NCI-H2107 treated with DMSO at 0.1 percent for 48 hours (cell line): ENCODE results near the gene GSN.

Experiments used
- DNase-seq: peaks from one replicate; lab custom pipeline; 2025; ENCODE audit not compliant: unreplicated experiment; lab: John Stamatoyannopoulos, UW

Gene GSN

GRCh38 chr9:121272401-121272948 lies 4.5 kb downstream of the GSN start:
- no peak for DNase-seq

GRCh38 chr9:121273064-121273775 lies 5.3 kb downstream of the GSN start:
- DNase-seq = no peak

GRCh38 chr9:121274851-121275250 lies 6.9 kb downstream of the GSN start:
- no peak for DNase-seq

- DNase-seq = no peak
Measured at GRCh38 chr9:121275781-121276658, 8.1 kb downstream of the GSN start.

- DNase-seq = no peak
Measured at GRCh38 chr9:121277026-121277425, 9.1 kb downstream of the GSN start.

- DNase-seq = no peak
Measured at GRCh38 chr9:121277518-121278295, 9.7 kb downstream of the GSN start.

- no peak for DNase-seq
Measured at GRCh38 chr9:121278477-121279261, 10.7 kb downstream of the GSN start.

GRCh38 chr9:121279776-121280388 lies 11.9 kb downstream of the GSN start:
- DNase-seq = no peak

GRCh38 chr9:121280715-121281613 lies 13.0 kb downstream of the GSN start:
- no peak for DNase-seq

- peak; percentile 40 for DNase-seq
Measured at GRCh38 chr9:121281614-121282276, 13.8 kb downstream of the GSN start.

- no peak for DNase-seq
Measured at GRCh38 chr9:121282277-121283079, 14.5 kb downstream of the GSN start.

GRCh38 chr9:121283080-121283398 lies 15.1 kb downstream of the GSN start:
- no peak for DNase-seq

GRCh38 chr9:121283856-121284732 lies 16.1 kb downstream of the GSN start:
- no peak for DNase-seq

GRCh38 chr9:121284733-121285451 lies 16.9 kb downstream of the GSN start:
- DNase-seq = no peak

- no peak for DNase-seq
Measured at GRCh38 chr9:121285835-121286687, 18.1 kb downstream of the GSN start.

GRCh38 chr9:121286688-121286972 lies 18.7 kb downstream of the GSN start:
- DNase-seq = no peak
